Esophagus muscularis mucosa (tissue), 3 donors: Measurements from ENCODE around the gene HTR3C.

Source experiments
- CTCF ChIP-seq, 3 experiments: fragments of 200-600 bp in 2 of 3; fragments of 450-650 bp in 1 of 3; sonication (generic) in 2 of 3; IDR thresholded peaks; one replicate each; pipeline ENCODE4 v1.5.1; 2017 to 2019; ENCODE audit warnings: antibody characterized with exemption in 3 of 3, mild to moderate bottlenecking in 2 of 3, moderate library complexity in 1 of 3
- POLR2A ChIP-seq: fragments of 450-650 bp; IDR thresholded peaks from one replicate; pipeline ENCODE4 v1.6.1; 2017; ENCODE audit warnings: antibody characterized with exemption, moderate library complexity, mild to moderate bottlenecking, low read depth
- POLR2AphosphoS5 ChIP-seq, 2 donors: sonication (generic); formaldehyde crosslinking; IDR thresholded peaks; one replicate each; pipeline ENCODE4 v1.6.1; 2017; ENCODE audit warnings: antibody characterized with exemption in 2 of 2

GRCh38 chr3:184005941-184006507 lies 46.8 kb upstream of the HTR3C start:
- TF ChIP-seq POLR2A: no peak
- TF ChIP-seq CTCF (IDR thresholded peaks at IDR 0.05): no peak
- TF ChIP-seq POLR2AphosphoS5 (IDR thresholded peaks at IDR 0.05): no peak
